ENCODE results near the gene HNRNPL.
A peak's percentile ranks its signal among the peaks of the same experiment; 100 is the strongest.
"Not testable (repeated sequence)": the region's sequence is repeated elsewhere in the genome, so short reads cannot be mapped to it uniquely, and the experiment has no call there.

HNRNPL gene

DNA sequence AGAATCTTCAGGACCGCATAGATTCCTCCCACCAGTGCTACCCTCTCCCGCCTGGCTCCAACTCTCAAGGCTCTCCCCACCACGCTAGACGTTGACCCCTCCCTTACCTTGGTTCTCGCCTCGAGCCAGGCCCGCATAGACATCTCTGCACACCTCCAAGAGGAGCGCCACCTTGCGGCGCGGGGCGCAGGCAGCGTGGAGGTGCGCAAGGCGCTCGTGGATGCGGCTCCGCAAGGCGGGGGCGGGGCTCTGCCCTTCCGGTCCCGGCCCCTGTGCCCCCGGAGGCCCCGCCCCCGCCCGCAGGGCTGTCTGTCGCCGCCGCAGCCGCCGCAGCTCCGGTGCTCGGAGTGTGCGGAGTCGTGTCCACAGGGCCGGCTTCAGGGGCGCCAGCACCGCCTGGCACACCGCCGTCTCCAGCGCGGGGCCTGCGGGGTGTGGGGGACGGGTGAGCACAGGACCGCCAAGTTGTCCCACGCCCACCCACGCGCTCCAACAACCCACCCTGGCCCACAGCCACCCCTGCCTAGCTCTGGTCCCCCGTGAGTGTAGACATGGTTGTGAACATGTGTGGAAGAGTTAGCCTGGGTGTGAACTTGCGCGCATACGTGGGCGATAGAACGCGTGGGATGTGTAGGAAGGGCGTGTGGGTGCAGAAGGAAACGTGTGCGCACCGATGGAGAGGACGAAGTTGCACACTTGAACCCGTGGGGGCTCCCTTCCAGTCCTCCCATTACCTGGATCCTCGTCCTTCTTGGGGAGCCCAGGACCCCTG lies 20.2 kb upstream of the HNRNPL start:
- peak; percentile 80 to 86 (median 84) for DNase-seq (ENCODE audit: low read depth in 2 of 3, low spot score in 2 of 3)

DNA sequence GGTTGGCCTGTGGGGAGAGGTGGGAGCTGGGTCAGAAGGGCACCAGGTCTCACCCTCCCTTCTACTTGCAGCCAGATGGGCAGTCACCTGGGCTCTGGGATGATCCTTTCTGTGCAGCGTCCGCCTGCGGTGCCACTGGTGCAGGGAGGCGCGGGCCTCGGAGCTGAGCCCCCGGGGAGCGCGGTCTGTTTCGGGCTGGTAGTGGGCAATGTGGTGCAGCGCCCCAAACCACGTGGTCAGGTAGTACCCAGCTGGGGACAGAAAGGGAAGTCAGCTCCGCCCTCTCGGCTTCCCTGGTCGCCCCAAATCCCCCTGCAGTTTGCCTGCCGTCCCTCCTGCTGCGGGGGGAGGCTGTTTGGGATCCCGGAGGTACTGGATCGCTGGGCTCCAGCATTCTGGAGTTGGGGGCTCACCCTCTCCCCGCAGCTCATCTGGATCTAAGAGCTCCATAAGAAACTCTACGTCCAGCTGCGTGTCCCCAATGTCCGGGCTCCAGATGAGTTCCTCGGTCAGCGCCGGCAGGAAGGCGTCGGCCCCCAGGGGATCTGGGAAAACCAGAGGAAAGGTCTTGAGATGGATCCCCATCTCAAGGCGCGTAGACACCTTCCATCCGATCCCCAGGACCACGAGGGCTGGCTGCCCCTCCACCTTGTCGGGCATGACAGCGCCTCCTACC lies 19.5 kb upstream of the HNRNPL start:
- DNase-seq (ENCODE audit: low read depth in 2 of 3, low spot score in 2 of 3), result no peak

DNA sequence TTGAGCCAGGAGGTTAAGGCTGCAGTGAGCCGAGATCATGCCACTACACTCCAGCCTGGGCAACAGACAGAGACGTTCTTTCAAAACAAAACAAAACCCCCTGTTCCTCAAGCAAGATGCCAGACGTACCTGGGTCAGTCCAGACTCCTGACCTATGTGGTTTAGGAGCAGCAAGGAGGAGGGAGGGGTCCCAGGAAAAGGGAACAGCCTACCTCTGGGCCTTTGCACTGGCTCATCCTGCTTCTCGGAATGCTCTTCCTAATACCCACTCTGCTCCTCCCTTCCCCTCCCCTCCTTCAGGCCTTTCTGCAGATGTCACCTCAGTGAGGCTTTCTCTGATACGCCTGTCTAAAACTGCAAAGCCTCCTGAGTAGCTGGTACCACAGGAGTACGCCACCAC lies 18.8 kb upstream of the HNRNPL start:
- no peak for DNase-seq (ENCODE audit: low read depth in 2 of 3, low spot score in 2 of 3)

DNA sequence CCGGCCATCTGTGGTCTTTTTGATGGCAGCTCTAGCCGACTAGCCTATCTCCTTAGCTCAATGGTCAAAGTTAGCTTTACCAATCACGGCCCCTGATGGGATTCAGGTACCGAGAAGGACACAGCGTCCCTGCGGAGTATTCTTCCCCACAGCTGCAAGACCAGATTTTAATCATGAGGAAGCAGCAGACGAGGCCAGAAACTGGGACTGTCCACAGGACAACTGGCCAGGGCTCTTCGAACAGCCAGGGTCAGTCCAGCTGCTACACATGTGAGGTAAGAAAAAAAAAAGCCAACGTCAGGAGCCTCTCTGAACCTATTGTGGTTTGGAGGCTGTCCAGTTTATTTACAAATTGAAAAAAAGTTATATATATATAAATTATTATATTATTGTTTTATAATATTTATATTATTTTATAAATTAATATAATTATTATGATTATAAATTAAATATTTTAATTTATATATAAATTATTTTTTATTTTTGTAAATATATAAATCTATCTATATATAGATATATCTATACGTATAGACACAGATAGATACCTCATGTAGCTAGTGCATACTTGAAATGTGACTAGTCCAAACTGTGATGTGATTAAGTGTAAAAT lies 17.5 kb upstream of the HNRNPL start:
- no peak for DNase-seq (ENCODE audit: low read depth in 2 of 3, low spot score in 2 of 3)

DNA sequence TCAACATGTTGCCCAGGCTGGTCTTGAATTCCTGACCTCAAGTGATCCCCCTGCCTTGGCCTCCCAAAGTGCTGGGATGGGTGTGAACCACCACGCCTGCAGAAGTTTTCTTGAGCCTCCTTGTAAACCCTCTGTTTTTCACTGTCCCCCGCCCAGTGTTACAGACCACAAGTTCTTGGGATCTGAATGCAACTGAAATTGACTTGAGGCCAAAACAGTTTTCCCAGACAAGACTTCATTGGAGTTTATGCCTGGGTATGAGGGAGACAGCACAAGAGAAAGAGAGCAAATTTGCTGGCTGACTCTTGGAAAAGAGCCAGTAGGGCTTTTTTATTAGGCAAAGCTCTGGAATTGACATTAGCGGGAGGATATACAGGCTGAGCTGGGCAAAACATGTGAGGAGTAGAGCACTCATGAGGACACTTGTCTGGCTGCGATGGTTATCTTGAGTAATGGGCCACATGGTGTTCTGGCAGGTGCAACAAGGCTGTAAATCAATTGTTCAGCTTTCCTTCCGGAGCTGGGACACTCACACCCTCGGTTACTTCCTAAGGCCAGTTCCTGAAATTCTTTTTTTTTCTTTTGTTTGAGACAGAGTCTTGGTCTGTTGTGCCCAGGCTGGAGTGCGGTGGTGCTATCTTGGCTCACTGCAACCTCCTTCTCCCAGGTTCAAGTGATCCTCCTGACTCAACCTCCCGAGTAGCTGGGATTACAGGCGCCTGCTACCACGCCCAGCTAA lies 12.7 kb upstream of the HNRNPL start:
- no peak for DNase-seq (ENCODE audit: low read depth in 2 of 3, low spot score in 2 of 3)

DNA sequence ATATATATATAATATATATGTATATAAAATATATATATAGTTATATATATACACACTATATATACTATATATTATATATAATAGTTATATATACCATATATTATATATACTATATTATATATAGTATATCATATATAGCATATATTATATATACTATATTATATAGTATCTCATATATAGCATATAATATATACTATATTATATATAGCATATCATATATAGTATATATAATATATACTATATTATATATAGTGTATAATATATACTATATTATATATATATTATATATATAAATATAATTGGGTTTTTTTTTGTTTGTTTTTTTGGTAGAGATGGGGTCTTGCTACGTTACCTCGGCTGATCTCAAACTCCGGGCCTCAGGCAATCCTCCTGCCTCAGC lies 11.6 kb upstream of the HNRNPL start:
- DNase-seq (ENCODE audit: low read depth in 2 of 3, low spot score in 2 of 3), result no peak

DNA sequence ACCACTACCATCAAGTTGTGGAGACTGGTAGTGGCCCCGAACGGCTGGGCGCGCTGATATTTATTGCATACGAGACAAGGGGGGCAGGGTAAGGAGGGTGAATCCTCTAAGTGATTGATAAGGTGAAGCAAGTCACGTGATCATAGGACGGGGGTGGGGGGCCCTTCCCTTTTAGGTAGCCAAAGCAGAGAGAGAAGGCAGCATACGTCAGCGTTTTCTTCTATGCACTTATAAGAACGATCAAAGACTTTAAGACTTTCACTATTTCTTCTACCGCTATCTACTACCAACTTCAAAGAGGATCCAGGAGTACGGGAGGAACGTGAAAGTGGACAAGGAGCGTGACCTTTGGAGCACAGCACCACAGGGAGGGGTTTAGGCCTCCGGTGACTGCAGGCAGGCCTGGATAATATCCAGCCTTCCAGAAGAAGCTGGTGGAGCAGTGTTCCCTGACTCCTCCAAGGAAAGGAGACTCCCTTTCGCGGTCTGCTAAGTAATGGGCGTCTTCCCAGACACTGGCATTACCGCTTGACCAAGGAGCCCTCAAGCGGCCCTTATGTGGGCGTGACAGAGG lies 9.9 kb upstream of the HNRNPL start:
- DNase-seq (ENCODE audit: low read depth in 2 of 3, low spot score in 2 of 3), result not testable (repeated sequence)

DNA sequence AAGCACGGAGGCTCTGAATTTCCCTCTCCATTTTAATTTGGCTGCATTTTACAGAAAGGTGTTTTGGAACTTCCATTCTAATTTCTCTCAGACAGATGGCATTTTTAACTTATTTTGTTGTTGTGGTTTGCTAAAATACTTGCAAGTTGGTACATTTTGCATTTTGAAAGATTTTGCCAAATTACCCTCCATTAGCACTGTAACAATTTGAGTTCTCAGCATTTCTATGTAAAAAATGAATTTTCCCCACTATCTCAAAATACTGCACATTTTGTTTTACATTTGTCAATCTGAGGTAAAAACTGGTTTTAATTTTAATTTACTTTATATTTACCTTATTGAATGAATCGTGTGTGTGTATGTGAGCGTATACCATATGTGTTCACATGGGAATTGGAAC lies 7.0 kb upstream of the HNRNPL start:
- no peak for DNase-seq (ENCODE audit: low read depth in 2 of 3, low spot score in 2 of 3)

DNA sequence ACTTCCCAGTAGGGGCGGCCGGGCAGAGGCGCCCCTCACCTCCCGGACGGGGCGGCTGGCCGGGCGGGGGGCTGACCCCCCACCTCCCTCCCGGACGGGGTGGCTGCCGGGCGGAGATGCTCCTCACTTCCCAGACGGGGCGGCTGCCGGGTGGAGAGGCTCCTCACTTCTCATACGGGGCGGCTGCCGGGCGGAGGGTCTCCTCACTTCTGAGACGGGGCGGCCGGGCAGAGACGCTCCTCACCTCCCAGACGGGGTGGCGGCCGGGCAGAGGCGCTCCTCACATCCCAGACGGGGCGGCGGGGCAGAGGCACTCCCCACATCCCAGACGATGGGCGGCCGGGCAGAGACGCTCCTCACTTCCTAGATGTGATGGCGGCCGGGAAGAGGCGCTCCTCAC lies 6.0 kb upstream of the HNRNPL start:
- not testable (repeated sequence) for DNase-seq (ENCODE audit: low read depth in 2 of 3, low spot score in 2 of 3)

DNA sequence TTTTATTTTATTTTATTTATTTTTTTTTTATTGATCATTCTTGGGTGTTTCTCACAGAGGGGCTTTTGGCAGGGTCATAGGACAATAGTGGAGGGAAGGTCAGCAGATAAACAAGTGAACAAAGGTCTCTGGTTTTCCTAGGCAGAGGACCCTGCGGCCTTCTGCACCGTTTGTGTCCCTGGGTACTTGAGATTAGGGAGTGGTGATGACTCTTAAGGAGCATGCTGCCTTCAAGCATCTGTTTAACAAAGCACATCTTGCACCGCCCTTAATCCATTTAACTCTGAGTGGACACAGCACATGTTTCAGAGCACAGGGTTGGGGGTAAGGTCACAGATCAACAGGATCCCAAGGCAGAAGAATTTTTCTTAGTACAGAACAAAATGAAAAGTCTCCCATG lies 5.2 kb upstream of the HNRNPL start:
- DNase-seq (ENCODE audit: low read depth in 2 of 3, low spot score in 2 of 3), result not testable (repeated sequence)

DNA sequence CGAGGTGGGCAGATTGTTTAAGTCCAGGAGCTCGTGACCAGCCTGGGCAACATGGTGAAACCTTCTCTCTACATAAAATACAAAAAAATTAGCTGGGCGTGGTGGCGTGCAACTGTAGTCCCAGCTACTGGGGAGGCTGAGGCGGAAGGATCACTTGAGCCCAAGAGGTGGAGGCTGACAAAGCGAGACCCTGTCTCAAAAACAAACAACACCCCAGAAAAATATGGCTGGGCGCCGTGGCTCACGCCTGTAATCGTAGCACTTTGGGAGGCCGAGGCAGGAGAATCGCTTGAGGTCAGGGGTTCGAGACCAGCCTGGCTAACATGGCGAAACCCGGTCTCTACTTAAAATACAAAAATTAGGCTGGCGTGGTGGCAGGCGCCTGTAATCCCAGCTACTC lies 3.4 kb upstream of the HNRNPL start:
- no peak for DNase-seq (ENCODE audit: low read depth in 2 of 3, low spot score in 2 of 3)

DNA sequence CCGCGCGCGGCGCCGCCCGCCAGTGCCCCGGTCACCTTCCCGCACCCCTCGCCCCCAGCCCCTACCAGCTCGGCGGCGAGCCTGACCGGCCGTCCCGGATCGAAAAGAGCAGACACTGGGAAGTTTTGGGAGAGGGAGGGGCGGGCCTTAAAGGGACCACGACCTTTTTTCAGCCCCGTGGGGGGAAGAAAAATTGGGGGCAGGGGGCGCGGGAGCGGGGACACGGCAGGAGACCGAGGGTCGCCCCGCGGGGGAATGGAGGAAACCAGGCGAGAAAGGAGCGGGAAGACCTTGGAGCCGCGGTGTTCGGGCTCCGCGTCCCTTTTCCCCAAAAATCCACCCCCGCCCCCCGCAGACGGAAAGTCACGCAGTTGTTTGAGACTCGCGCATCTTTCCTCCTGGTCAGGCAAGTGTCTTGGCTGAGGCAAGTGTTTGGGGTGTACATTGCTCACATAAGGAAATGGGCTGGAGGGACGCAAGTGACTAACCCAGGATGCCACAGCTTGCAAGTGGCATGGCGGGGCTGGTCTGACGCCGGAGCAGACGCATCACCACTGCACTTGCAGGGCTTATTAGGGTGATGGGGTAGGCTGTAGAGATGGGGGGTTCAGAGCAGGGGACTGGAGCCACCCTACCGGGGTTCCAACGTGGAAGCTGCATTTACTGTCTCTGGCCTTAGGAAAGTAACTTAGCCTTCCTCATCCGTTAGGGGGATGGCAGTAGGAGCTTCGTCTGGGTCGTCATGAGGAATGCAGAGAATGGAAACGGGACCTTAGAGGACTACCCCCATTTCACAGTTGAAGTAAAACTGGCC lies 2.7 kb upstream of the HNRNPL start:
- DNase-seq (ENCODE audit: low read depth in 2 of 3, low spot score in 2 of 3), result no peak

DNA sequence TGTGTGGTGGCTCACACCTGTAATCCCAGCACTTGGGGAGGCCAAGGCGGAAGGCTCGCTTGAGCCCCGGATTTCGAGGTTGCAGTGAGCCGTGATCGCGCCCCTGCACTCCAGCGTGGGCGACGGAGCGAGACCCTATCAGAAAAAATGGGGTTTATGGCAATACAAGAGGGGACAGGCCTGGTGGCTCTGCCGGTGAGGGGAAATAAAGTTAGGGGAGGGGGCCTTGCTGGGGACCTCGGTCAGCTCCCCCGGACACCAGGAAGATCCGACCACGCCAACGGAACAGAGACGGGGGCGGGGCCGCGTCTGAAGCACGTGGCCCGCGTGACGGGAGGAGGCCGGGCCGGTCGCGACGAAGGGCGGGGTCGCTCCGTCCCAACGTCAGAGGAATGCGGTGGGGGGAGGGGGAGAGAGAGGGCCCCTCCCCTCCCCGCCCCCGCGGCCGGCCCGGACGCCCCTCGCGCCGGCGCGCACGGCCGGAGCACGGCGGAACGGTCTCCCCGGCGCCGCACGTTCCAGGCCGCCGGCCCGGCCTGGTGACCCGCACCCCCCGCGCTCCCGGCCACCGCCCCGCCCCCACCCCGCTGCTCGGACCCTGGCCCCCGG lies 1.9 kb upstream of the HNRNPL start:
- peak; percentile 75 to 84 (median 80) for DNase-seq (ENCODE audit: low read depth in 2 of 3, low spot score in 2 of 3)

DNA sequence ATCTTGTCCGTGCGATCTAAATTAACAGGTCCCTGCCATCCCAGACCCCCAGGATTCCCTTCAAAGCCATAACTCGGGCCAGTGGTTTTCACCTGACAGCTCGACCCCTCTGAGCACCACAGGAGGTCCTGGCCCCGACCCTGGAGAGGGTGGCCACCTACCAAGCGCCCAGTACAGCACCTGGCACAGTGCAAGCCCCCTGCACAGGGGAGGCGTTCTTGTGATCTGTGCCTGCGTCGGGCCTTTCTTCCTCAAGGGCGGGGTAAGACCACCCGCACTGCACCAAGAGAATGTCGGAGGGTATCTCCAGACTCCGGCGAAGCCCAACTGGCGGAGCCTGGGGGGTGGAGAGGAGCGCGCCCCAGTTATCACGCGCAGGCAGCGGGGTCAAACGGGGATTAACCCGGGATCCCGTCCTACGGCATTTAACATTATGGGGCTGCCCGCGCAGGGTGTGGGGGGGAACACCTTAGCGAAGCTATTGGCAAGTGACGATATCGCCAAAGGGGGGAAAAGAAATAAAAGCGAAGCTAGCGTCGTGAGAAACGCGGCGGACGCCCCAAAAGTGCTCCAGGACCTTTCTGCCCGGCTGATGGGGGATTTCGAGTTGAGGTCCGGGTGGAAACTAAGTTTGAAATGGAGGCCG lies 1.3 kb upstream of the HNRNPL start:
- DNase-seq (ENCODE audit: low read depth in 2 of 3, low spot score in 2 of 3), result no peak

DNA sequence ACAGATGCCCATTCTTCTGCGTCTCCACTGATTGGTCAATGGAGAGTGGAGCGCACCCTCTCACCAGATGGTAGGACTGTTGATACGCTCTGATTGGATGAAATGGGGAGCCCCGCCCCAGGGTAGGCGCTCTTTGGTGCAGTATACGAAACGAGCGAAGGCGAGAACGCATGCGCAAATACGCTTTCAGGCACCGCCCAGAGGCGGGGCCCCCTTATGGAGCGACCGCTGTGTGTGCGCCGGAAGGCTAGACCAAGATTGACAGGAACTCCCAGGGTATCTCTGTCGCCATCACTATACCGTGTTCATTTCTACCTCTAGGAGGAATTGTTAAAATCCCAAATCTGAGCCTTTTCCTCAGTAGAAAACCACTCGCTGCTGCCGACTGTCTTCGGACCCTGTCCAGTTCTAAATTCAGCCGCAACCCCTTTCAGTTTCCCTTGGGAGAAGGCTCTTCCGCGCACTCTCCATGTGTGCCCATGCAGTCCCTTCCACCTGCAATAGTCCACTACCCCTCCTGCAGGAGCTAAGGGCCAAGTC lies 720 bp upstream of the HNRNPL start:
- DNase-seq (ENCODE audit: low read depth in 2 of 3, low spot score in 2 of 3), result peak in 2 of 3 experiments; percentile 78 to 93

DNA sequence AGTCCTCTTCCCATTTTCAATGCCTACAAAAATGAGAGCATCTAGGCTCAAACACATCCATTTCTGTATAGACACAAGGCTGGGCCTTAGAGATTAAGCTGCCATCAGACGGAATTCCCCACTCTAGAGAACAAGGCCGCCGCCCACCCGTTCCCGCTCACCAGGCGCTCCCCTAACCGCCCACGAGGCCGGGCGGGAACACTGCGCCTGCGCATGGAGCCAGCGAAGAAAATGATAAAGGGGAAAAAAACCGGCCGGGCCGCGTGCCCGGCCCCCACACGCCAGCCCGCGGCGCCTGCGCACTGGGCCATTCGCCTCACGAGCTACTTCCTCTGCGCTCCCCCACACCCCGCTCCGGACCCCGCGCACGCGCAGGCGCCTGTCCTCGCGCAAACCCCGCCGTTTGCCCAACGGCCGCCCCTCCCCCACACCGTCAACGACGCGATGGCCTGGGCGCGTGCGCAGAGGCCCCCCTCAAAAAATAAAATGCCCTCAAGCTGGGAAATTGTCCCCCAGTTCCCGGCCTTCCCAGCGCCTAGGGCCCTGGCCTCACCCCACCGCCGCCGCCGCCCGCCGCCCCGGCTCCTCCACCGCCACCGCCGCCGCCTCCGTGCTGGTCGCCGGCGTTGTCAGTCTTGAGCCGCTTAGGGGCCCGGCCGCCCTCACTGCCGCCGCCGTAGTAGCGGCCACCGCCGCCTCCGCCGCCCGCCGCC lies 483 bp downstream of the HNRNPL start:
- peak; percentile 98 to 100 (median 99) for DNase-seq (ENCODE audit: low read depth in 2 of 3, low spot score in 2 of 3)

DNA sequence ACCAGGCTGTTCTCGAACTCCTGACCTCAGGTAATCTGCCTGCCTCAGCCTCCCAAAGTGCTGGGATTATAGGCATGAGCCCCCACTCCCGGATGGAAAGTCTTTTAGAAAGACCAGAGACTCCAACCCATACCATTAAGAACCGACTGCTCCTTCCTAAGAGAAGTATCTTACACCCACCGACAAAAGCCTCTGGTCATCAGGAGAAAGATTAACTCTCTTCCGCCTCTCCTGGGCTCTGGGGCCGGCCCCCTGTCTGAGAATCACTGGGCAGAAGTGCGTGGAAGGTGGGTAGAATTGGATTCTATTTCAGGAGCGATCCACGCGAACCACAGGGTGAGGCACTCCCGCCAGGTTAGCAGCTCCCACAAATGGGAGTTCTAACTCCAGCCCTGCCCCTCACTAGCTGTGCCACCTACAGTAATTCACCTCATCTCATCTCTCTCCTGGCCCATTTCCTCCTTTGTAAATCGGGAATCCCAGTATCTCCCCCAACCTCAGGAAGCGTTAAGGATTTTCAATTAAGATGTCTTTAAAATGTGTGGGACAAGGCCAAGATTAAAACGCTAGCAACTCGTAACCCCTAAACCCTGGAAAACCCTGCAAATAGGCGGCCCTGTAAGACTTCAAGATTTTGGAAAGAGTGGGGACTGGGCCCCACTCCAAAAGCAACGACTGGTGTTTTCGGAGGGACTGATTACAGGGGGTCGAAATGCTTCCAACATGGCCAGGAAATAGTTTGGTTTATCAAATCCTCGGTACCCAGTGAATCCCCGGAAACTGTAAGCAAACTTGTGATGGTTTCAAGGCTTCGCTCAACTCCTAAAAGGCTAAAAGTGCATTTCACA lies 1.3 kb downstream of the HNRNPL start:
- no peak for DNase-seq (ENCODE audit: low read depth in 2 of 3, low spot score in 2 of 3)

DNA sequence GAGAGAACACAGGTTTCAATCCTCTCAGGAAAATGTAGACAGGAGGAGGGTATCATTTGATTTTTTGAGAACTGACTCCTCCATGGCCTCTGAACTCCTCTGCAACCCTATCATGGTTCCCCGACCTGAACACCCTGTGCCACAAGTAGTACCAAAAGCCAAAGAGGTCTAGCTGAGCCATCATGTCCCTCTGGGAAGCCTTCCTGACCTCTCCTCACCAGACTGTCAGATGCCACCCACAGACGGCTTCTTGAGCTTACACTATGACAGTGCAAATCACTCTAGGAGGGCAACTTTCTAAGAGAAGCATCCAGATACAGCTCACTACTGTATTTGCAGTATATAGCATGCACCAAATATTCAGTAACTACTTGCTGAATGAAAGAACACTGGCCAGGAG lies 3.7 kb downstream of the HNRNPL start:
- DNase-seq (ENCODE audit: low read depth in 2 of 3, low spot score in 2 of 3), result no peak
